ENCODE data around the gene DDAH1. TPM values are rescaled to one million over a fixed set of nuclear protein-coding genes. Genes with fewer than 3 reads are reported as not detected.
A peak's percentile ranks its signal among the peaks of the same experiment; 100 is the strongest.

DDAH1 gene
- total and polyA plus RNA-seq, 9 donors = 3.3 to 32.3 (median 11.7) TPM

GRCh38 chr1:85467929-85468540 is 3.1 kb upstream of the DDAH1 start:
- 96 to 99% (median 98%) methylated on average over 3 of the region's 3 CpGs for WGBS, 3 donors
- intact Hi-C loops (cut with DNase I) = loop anchor here in 1 of 4 donors (10.0 kb wide), 1 partner anchor 153 kb away; no protein-coding TSS in a partner anchor
- no peak for TF ChIP-seq EP300 (IDR thresholded peaks at IDR 0.05)
- TF ChIP-seq POLR2A (IDR thresholded peaks at IDR 0.05) = no peak
- TF ChIP-seq, protein P1, sequence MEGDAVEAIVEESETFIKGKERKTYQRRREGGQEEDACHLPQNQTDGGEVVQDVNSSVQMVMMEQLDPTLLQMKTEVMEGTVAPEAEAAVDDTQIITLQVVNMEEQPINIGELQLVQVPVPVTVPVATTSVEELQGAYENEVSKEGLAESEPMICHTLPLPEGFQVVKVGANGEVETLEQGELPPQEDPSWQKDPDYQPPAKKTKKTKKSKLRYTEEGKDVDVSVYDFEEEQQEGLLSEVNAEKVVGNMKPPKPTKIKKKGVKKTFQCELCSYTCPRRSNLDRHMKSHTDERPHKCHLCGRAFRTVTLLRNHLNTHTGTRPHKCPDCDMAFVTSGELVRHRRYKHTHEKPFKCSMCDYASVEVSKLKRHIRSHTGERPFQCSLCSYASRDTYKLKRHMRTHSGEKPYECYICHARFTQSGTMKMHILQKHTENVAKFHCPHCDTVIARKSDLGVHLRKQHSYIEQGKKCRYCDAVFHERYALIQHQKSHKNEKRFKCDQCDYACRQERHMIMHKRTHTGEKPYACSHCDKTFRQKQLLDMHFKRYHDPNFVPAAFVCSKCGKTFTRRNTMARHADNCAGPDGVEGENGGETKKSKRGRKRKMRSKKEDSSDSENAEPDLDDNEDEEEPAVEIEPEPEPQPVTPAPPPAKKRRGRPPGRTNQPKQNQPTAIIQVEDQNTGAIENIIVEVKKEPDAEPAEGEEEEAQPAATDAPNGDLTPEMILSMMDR (IDR thresholded peaks at IDR 0.05) = no peak

DNA sequence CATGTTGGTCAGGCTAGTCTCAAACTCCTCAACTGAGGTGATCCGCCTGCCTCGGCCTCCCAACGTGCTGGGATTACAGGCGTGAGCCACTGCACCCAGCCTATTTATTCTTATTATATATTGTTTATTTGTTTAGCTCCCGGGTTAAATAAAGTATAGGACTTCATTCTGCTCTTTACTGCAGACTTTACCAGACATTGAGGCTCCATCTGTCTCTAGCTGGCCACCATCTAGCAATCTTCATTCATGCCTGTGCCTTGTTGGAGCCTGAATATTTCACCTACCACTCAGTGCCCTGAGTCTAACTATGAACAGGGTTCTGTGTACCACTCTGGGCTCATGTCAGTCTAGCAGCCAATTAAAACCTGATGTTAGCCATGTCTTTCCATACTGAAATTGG is 2.1 kb upstream of the DDAH1 start:
- TF ChIP-seq POLR2A (IDR thresholded peaks at IDR 0.05) (no peak), EP300 (IDR thresholded peaks at IDR 0.05) (no peak)
- TF ChIP-seq, protein P1 (IDR thresholded peaks at IDR 0.05) = no peak
- Histone ChIP-seq H3K9me3 (no peaks in the 10 kb centered on the region), H3K4me3 (no peak overlapping the region), H3K27me3 (no peaks in the 10 kb centered on the region), H3K4me1 (ENCODE audit: insufficient read depth) (peaks cover 3% of the 10 kb centered on the region), H3K27ac (no peak overlapping the region), H3K36me3 (no peaks in the 10 kb centered on the region)
- WGBS, 3 donors = 87 to 96% (median 93%) methylated on average over 5 of the region's 5 CpGs
- intact Hi-C loops (cut with DNase I) = loop anchor here in 1 of 4 donors (10.0 kb wide), 1 partner anchor 152 kb away; no protein-coding TSS in a partner anchor
- DNase-seq = no peak

More at GRCh38 chr1:85467929-85468540, 3.1 kb upstream of the DDAH1 start:
- no peak for DNase-seq
- Histone ChIP-seq H3K27ac (no peak overlapping the region), H3K27me3 (no peaks in the 10 kb centered on the region), H3K4me1 (ENCODE audit: insufficient read depth) (peaks cover 3% of the 10 kb centered on the region), H3K36me3 (no peaks in the 10 kb centered on the region), H3K4me3 (no peak overlapping the region), H3K9me3 (no peaks in the 10 kb centered on the region)

- H3K36me3 ChIP-seq = no peaks in the 10 kb centered on the region
- no peak overlapping the region for H3K27ac ChIP-seq
- no peaks in the 10 kb centered on the region for H3K9me3 ChIP-seq
- no peaks in the 10 kb centered on the region for H3K27me3 ChIP-seq
- intact Hi-C loops (cut with DNase I) = loop anchor here in 1 of 4 donors (10.0 kb wide), 1 partner anchor 151 kb away; no protein-coding TSS in a partner anchor
- TF ChIP-seq EP300 (IDR thresholded peaks at IDR 0.05) = no peak
- no peak for TF ChIP-seq POLR2A (IDR thresholded peaks at IDR 0.05)
- TF ChIP-seq, protein P1 (IDR thresholded peaks at IDR 0.05) = no peak
- DNase-seq = no peak
- peaks cover 3% of the 10 kb centered on the region for H3K4me1 ChIP-seq (ENCODE audit: insufficient read depth)
- WGBS, 3 donors = 13 to 32% (median 18%) methylated on average over 1 of the region's 1 CpG
- no peak overlapping the region for H3K4me3 ChIP-seq
Observed at GRCh38 chr1:85465786-85466134, 801 bp upstream of the DDAH1 start.

GRCh38 chr1:85464497-85465098 is 361 bp downstream of the DDAH1 start:
- 0 to 1% (median 0%) methylated on average over 27 to 72 of the region's 72 CpGs for WGBS, 3 donors
- peak overlapping the region; percentile 30 to 32 for H3K27ac ChIP-seq
- no peak for TF ChIP-seq EP300 (IDR thresholded peaks at IDR 0.05)
- TF ChIP-seq, protein P1 (IDR thresholded peaks at IDR 0.05) = no peak
- TF ChIP-seq POLR2A (IDR thresholded peaks at IDR 0.05) = no peak
- no peaks in the 10 kb centered on the region for H3K27me3 ChIP-seq
- no peaks in the 10 kb centered on the region for H3K36me3 ChIP-seq
- no peaks in the 10 kb centered on the region for H3K9me3 ChIP-seq
- H3K4me1 ChIP-seq (ENCODE audit: insufficient read depth) = peaks cover 3% of the 10 kb centered on the region
- intact Hi-C loops (cut with DNase I) = loop anchor here in 1 of 4 donors (10.0 kb wide), 1 partner anchor 150 kb away; no protein-coding TSS in a partner anchor
- DNase-seq = peak; percentile 26 to 69 (median 57)
- H3K4me3 ChIP-seq = peak overlapping the region; percentile 75

All from ovary (tissue), 9 donors.